NCI-H69 (cell line): ENCODE data around the gene RBFOX2.
"Not testable (repeated sequence)": the region's sequence is repeated elsewhere in the genome, so short reads cannot be mapped to it uniquely, and the experiment has no call there.

Source experiments
- DNase-seq: peaks from one replicate; lab custom pipeline; 2025; lab: John Stamatoyannopoulos, UW

The RBFOX2 gene

GRCh38 chr22:35777335-35777975 is 251.2 kb downstream of the RBFOX2 start:
- no peak for DNase-seq

- DNase-seq, result peak; percentile 8
Measured at GRCh38 chr22:35775339-35775738, 253.3 kb downstream of the RBFOX2 start.

- no peak for DNase-seq
Measured at GRCh38 chr22:35769974-35770373, 258.6 kb downstream of the RBFOX2 start.

GRCh38 chr22:35766654-35767580 is 261.7 kb downstream of the RBFOX2 start:
- peak; percentile 58 for DNase-seq

GRCh38 chr22:35761037-35761436 is 267.6 kb downstream of the RBFOX2 start:
- peak; percentile 42 for DNase-seq

GRCh38 chr22:35758394-35758793 is 270.2 kb downstream of the RBFOX2 start:
- DNase-seq, result no peak

GRCh38 chr22:35756722-35757121 is 271.9 kb downstream of the RBFOX2 start:
- DNase-seq, result no peak

- DNase-seq, result no peak
Measured at GRCh38 chr22:35754761-35755160, 273.9 kb downstream of the RBFOX2 start.

- no peak for DNase-seq
Measured at GRCh38 chr22:35752863-35753189, 275.8 kb downstream of the RBFOX2 start.

GRCh38 chr22:35752006-35752862 is 276.4 kb downstream of the RBFOX2 start:
- DNase-seq, result peak; percentile 42

- peak; percentile 56 for DNase-seq
Measured at GRCh38 chr22:35749808-35750207, 278.8 kb downstream of the RBFOX2 start.

- DNase-seq, result no peak
Measured at GRCh38 chr22:35746946-35747703, 281.5 kb downstream of the RBFOX2 start.

GRCh38 chr22:35746248-35746647 is 282.4 kb downstream of the RBFOX2 start:
- no peak for DNase-seq

GRCh38 chr22:35743326-35743860 is 285.2 kb downstream of the RBFOX2 start:
- DNase-seq, result no peak

- no peak for DNase-seq
Measured at GRCh38 chr22:35742342-35743100, 286.1 kb downstream of the RBFOX2 start.

- no peak for DNase-seq
Measured at GRCh38 chr22:35740616-35741015, 288.0 kb downstream of the RBFOX2 start.

- DNase-seq, result no peak
Measured at GRCh38 chr22:35739931-35740380, 288.7 kb downstream of the RBFOX2 start.

GRCh38 chr22:35739076-35739930 is 289.3 kb downstream of the RBFOX2 start:
- peak; percentile 20 for DNase-seq

GRCh38 chr22:35737886-35738285 is 290.7 kb downstream of the RBFOX2 start:
- not testable (repeated sequence) for DNase-seq

- DNase-seq, result no peak
Measured at GRCh38 chr22:35736701-35737100, 291.9 kb downstream of the RBFOX2 start.
